ENCODE measurements around the gene TMUB2.

The TMUB2 gene

DNA sequence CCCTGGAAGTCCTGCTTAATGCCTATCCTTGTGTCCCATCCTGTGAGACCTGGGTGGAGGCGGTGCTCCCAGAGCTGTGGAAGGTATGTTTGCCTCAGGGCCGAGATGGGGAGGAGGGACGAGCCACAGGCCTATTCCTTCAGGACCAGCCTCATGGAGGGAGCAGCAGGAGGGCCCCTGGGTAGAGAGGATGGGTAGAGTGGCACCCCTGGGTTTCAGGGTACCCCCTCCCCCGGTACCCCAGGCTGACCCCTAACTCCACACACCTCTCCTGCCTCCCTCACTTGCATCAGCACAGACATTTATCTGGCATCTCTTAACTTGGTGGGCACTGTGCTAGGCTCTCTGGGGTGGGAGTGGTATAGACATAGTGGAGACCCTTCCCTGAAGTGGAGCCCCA lies 9.1 kb upstream of the TMUB2 start:
- Histone ChIP-seq H3K9me3 (ENCODE audit: control insufficient read depth, insufficient read depth, low read length) (no peaks in the 10 kb centered on the region), H3K4me3 (ENCODE audit: low read length) (no peak overlapping the region), H3K27me3 (ENCODE audit: control insufficient read depth, insufficient read depth, low read length) (no peaks in the 10 kb centered on the region), H3K36me3 (ENCODE audit: control insufficient read depth, insufficient read depth, low read length) (peaks cover 24% of the 10 kb centered on the region), H3K4me1 (ENCODE audit: control insufficient read depth, insufficient read depth, low read length) (no peaks in the 10 kb centered on the region), H3K27ac (ENCODE audit: low read length) (no peak overlapping the region)
- DNase-seq (ENCODE audit: low read depth, low spot score), result no peak
- WGBS (ENCODE audit: insufficient coverage, insufficient read length), result no CpG with 5 or more reads among the region's 4 CpGs

DNA sequence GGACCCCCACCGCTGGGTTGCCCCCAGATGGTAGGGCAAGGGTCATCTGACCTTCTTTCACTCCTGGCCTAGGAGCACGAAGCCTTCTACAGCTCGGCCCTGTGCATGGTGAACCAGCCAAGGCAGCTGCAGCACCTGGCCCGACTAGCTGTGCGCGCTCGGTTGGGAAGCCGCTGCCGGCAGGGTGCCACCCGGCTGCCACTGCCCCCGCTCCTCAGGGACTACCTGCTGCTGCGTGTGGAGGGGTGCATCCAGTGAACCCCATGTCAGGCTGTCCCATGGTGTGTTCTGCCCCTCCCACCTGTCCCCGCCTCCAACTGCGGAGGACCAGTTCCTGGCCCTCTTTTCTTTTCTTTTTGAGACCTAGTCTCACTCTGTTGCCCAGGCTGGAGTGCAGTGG lies 8.6 kb upstream of the TMUB2 start:
- no peak for DNase-seq (ENCODE audit: low read depth, low spot score)
- Histone ChIP-seq H3K4me1 (ENCODE audit: control insufficient read depth, insufficient read depth, low read length) (no peaks in the 10 kb centered on the region), H3K4me3 (ENCODE audit: low read length) (no peak overlapping the region), H3K27ac (ENCODE audit: low read length) (no peak overlapping the region), H3K36me3 (ENCODE audit: control insufficient read depth, insufficient read depth, low read length) (peaks cover 26% of the 10 kb centered on the region), H3K9me3 (ENCODE audit: control insufficient read depth, insufficient read depth, low read length) (no peaks in the 10 kb centered on the region), H3K27me3 (ENCODE audit: control insufficient read depth, insufficient read depth, low read length) (no peaks in the 10 kb centered on the region)
- WGBS (ENCODE audit: insufficient coverage, insufficient read length), result no CpG with 5 or more reads among the region's 14 CpGs

DNA sequence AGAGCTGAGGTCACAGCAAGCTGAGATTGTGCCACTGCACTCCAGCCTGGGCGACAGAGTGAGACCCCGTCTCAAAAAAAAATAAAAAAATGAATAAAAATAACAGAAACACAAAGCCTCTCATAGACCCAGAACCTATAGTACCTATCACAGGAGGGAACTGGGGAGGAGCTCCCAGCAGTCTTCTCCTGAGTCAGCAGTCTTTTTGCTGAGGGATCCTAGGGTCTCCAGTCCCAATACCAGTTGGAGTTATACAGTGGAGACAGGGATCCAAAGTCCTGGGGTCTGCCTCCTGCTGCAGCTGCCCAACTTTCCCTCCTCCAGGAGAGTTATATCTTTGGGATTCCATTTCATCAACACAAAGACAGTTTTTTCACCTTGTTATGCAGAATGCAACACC lies 3.7 kb upstream of the TMUB2 start:
- DNase-seq (ENCODE audit: low read depth, low spot score), result no peak
- Histone ChIP-seq H3K36me3 (ENCODE audit: control insufficient read depth, insufficient read depth, low read length) (peaks cover 20% of the 10 kb centered on the region), H3K27me3 (ENCODE audit: control insufficient read depth, insufficient read depth, low read length) (no peaks in the 10 kb centered on the region), H3K4me3 (ENCODE audit: low read length) (no peak overlapping the region), H3K27ac (ENCODE audit: low read length) (no peak overlapping the region), H3K4me1 (ENCODE audit: control insufficient read depth, insufficient read depth, low read length) (no peaks in the 10 kb centered on the region), H3K9me3 (ENCODE audit: control insufficient read depth, insufficient read depth, low read length) (no peaks in the 10 kb centered on the region)
- WGBS (ENCODE audit: insufficient coverage, insufficient read length), result no CpG with 5 or more reads among the region's 2 CpGs

DNA sequence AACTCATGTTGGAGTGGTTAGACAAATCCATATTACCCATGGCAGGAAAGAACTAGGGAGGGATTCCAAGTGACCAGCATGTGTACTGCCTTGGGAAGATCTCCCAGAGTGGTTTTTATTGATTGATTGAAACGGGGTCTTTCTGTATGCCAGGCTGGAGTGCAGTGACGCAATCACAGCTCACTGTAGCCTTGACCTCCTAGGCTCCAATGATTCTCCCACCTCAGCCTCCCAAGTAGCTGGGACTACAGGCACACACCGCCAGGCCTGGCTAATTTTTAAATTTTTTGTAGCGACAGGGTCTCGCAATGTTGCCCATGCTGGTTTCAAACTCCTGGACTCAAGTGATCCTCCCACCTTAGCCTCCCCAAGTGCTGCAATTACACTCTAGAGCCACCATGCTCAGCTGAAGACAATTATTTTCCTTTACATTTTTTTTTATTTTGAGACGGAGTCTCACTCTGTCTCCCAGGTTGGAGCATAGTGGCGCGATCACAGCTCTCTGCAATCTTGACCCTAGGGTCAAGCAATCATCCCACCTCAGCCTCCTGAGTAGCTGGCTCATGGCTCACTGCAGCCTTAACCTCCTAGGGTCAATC lies 2.5 kb upstream of the TMUB2 start:
- Histone ChIP-seq H3K9me3 (ENCODE audit: control insufficient read depth, insufficient read depth, low read length) (no peaks in the 10 kb centered on the region), H3K27ac (ENCODE audit: low read length) (no peak overlapping the region), H3K4me3 (ENCODE audit: low read length) (no peak overlapping the region), H3K36me3 (ENCODE audit: control insufficient read depth, insufficient read depth, low read length) (peaks cover 16% of the 10 kb centered on the region), H3K4me1 (ENCODE audit: control insufficient read depth, insufficient read depth, low read length) (no peaks in the 10 kb centered on the region), H3K27me3 (ENCODE audit: control insufficient read depth, insufficient read depth, low read length) (no peaks in the 10 kb centered on the region)
- no CpG with 5 or more reads among the region's 8 CpGs for WGBS (ENCODE audit: insufficient coverage, insufficient read length)
- DNase-seq (ENCODE audit: low read depth, low spot score), result no peak

DNA sequence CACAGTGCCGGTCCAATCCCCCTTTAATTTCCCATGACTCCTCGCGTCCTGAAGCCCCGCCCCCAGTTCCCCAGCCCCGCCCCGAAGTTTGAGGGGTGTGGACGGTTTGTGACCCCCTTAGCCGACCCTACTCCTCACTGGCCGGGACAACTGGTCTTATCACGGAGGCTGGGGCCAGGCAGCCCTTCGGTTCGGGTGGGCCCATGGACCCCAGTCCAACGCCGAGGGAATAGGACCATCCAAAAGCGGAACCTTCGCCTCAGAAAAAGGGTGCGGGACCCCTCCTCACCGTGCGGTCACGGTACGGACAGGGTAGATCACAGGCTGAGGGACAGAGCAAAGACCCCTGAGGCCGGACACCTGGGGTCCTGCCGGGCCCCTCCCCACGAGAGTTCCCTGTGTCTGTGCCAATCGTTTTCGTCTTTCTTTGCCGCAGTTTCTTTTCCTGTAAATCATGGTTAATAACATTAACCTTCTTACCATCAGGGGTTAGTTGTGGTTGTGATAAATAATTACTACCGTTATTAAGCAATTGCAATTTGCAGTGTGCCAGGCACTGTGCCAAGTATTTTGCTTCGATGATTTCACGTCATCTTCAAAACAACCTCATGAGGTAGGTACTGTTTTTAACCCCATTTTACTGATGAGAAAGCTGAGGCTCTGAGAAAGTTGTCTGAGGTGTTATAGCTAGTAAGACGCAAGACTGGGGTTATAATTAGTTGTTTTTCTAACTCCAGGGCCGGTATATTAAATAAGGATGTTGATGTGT lies 543 bp downstream of the TMUB2 start:
- Histone ChIP-seq H3K27me3 (ENCODE audit: control insufficient read depth, insufficient read depth, low read length) (no peaks in the 10 kb centered on the region), H3K4me3 (ENCODE audit: low read length) (peak overlapping the region; percentile 66), H3K27ac (ENCODE audit: low read length) (no peak overlapping the region), H3K4me1 (ENCODE audit: control insufficient read depth, insufficient read depth, low read length) (no peaks in the 10 kb centered on the region), H3K9me3 (ENCODE audit: control insufficient read depth, insufficient read depth, low read length) (no peaks in the 10 kb centered on the region), H3K36me3 (ENCODE audit: control insufficient read depth, insufficient read depth, low read length) (peaks cover 12% of the 10 kb centered on the region)
- WGBS (ENCODE audit: insufficient coverage, insufficient read length), result no CpG with 5 or more reads among the region's 32 CpGs
- no peak for DNase-seq (ENCODE audit: low read depth, low spot score)

DNA sequence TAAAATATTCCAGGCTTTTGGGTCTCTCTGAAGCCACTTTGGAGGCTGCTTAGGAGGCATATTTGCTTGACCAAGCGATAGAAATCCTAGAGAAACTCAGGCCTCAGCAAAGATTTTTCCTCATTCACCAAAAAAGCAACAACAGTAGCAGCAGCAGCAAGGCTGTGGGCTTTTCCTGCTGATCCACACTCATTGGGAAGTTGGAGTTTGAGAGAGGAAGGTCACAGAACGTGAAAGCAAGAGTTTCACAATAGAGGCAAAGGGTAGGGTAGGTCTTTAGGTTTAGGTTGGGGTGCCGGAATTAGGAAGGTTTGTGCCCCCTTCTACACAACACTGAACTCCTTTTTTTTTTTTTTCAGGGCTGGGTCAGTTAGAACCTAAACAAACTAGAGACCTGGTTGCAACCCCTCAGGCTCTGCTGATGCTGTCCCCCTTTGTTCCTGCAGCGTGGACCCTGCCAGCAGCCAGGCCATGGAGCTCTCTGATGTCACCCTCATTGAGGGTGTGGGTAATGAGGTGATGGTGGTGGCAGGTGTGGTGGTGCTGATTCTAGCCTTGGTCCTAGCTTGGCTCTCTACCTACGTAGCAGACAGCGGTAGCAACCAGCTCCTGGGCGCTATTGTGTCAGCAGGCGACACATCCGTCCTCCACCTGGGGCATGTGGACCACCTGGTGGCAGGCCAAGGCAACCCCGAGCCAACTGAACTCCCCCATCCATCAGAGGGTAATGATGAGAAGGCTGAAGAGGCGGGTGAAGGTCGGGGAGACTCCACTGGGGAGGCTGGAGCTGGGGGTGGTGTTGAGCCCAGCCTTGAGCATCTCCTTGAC lies 2.0 kb downstream of the TMUB2 start:
- Histone ChIP-seq H3K4me1 (ENCODE audit: control insufficient read depth, insufficient read depth, low read length) (peaks cover 3% of the 10 kb centered on the region; the same call in 1 of the 2 replicates), H3K4me3 (ENCODE audit: low read length) (no peak overlapping the region), H3K36me3 (ENCODE audit: control insufficient read depth, insufficient read depth, low read length) (peaks cover 6% of the 10 kb centered on the region), H3K27ac (ENCODE audit: low read length) (no peak overlapping the region), H3K9me3 (ENCODE audit: control insufficient read depth, insufficient read depth, low read length) (no peaks in the 10 kb centered on the region), H3K27me3 (ENCODE audit: control insufficient read depth, insufficient read depth, low read length) (no peaks in the 10 kb centered on the region)
- no peak for DNase-seq (ENCODE audit: low read depth, low spot score)
- WGBS (ENCODE audit: insufficient coverage, insufficient read length), result no CpG with 5 or more reads among the region's 12 CpGs

DNA sequence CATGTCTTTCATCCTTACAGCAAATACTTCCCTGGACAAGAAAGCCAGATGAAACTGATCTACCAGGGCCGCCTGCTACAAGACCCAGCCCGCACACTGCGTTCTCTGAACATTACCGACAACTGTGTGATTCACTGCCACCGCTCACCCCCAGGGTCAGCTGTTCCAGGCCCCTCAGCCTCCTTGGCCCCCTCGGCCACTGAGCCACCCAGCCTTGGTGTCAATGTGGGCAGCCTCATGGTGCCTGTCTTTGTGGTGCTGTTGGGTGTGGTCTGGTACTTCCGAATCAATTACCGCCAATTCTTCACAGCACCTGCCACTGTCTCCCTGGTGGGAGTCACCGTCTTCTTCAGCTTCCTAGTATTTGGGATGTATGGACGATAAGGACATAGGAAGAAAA lies 3.7 kb downstream of the TMUB2 start:
- H3K27ac ChIP-seq (ENCODE audit: low read length), result no peak overlapping the region
- DNase-seq (ENCODE audit: low read depth, low spot score), result no peak

DNA sequence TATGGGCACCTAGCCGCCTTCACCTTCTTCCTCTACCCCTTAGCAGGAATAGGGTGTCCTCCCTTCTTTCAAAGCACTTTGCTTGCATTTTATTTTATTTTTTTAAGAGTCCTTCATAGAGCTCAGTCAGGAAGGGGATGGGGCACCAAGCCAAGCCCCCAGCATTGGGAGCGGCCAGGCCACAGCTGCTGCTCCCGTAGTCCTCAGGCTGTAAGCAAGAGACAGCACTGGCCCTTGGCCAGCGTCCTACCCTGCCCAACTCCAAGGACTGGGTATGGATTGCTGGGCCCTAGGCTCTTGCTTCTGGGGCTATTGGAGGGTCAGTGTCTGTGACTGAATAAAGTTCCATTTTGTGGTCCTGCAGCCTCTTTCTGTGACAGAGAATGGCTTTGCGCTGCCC lies 4.6 kb downstream of the TMUB2 start:
- H3K9me3 ChIP-seq (ENCODE audit: control insufficient read depth, insufficient read depth, low read length), result no peaks in the 10 kb centered on the region
- H3K27ac ChIP-seq (ENCODE audit: low read length), result no peak overlapping the region
- peaks cover 22% of the 10 kb centered on the region for H3K36me3 ChIP-seq (ENCODE audit: control insufficient read depth, insufficient read depth, low read length)
- no peaks in the 10 kb centered on the region for H3K27me3 ChIP-seq (ENCODE audit: control insufficient read depth, insufficient read depth, low read length)
- no peak for DNase-seq (ENCODE audit: low read depth, low spot score)
- no CpG with 5 or more reads among the region's 5 CpGs for WGBS (ENCODE audit: insufficient coverage, insufficient read length)
- no peak overlapping the region for H3K4me3 ChIP-seq (ENCODE audit: low read length)
- peaks cover 3% of the 10 kb centered on the region; the same call in 1 of the 2 replicates for H3K4me1 ChIP-seq (ENCODE audit: control insufficient read depth, insufficient read depth, low read length)

More for the DNA sequence above, 3.7 kb downstream of the TMUB2 start:
- Histone ChIP-seq H3K4me3 (ENCODE audit: low read length) (no peak overlapping the region), H3K4me1 (ENCODE audit: control insufficient read depth, insufficient read depth, low read length) (peaks cover 3% of the 10 kb centered on the region; the same call in 1 of the 2 replicates), H3K9me3 (ENCODE audit: control insufficient read depth, insufficient read depth, low read length) (no peaks in the 10 kb centered on the region), H3K36me3 (ENCODE audit: control insufficient read depth, insufficient read depth, low read length) (peaks cover 22% of the 10 kb centered on the region), H3K27me3 (ENCODE audit: control insufficient read depth, insufficient read depth, low read length) (no peaks in the 10 kb centered on the region)
- WGBS (ENCODE audit: insufficient coverage, insufficient read length), result no CpG with 5 or more reads among the region's 10 CpGs

DNA sequence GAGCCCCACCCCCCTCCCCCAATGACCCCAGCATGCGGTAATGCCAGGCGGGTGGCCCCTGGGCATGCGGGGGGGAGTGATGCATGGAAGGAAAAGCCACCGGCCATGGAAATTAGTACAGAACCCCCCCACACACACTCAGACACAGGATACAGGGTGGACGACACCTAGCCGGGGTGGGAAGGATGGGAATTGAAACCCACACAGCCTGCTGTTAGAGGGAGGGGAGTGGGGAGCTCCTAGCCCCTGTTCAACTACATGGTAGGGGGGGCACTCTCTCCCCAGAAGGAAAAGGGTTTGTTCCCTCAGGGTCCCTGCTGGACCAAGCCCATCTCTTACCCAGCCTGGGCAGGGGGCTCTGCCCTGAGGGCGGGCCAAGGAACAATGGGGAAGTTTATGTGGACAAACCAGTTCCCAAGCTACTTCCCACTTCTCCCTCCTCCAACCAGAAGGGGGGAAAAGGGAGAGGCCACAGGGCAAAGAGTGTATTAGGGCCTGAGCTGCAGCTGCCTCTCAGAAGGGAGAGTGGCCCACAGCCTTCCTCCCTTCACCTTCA lies 5.2 kb downstream of the TMUB2 start:
- no CpG with 5 or more reads among the region's 7 CpGs for WGBS (ENCODE audit: insufficient coverage, insufficient read length)
- Histone ChIP-seq H3K27me3 (ENCODE audit: control insufficient read depth, insufficient read depth, low read length) (no peaks in the 10 kb centered on the region), H3K9me3 (ENCODE audit: control insufficient read depth, insufficient read depth, low read length) (no peaks in the 10 kb centered on the region), H3K36me3 (ENCODE audit: control insufficient read depth, insufficient read depth, low read length) (peaks cover 24% of the 10 kb centered on the region), H3K4me1 (ENCODE audit: control insufficient read depth, insufficient read depth, low read length) (peaks cover 3% of the 10 kb centered on the region; the same call in 1 of the 2 replicates), H3K4me3 (ENCODE audit: low read length) (no peak overlapping the region), H3K27ac (ENCODE audit: low read length) (no peak overlapping the region)
- no peak for DNase-seq (ENCODE audit: low read depth, low spot score)

DNA sequence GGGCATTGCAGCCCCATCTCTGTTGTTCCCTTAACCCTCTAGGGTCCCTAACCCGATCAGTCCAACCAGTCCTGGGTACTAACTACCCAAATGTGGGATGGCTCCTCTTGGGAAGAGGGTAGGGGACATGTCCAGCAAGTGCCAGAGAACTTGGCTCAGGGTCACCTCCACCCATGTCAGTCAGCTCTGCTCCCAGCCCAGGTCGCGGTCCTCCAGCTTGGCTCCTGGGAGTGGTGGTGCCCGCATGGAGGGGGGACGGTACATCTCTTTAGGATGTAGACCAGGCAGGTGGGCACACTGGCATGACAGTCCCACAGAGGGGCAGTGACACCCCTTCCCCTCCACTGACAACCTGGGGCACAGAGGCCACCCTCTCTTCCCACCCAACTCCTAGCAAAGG lies 6.0 kb downstream of the TMUB2 start:
- WGBS (ENCODE audit: insufficient coverage, insufficient read length), result no CpG with 5 or more reads among the region's 5 CpGs
- H3K9me3 ChIP-seq (ENCODE audit: control insufficient read depth, insufficient read depth, low read length), result no peaks in the 10 kb centered on the region
- H3K4me3 ChIP-seq (ENCODE audit: low read length), result no peak overlapping the region
- H3K27me3 ChIP-seq (ENCODE audit: control insufficient read depth, insufficient read depth, low read length), result no peaks in the 10 kb centered on the region
- peaks cover 3% of the 10 kb centered on the region; the same call in 1 of the 2 replicates for H3K4me1 ChIP-seq (ENCODE audit: control insufficient read depth, insufficient read depth, low read length)
- no peak for DNase-seq (ENCODE audit: low read depth, low spot score)
- H3K27ac ChIP-seq (ENCODE audit: low read length), result no peak overlapping the region
- H3K36me3 ChIP-seq (ENCODE audit: control insufficient read depth, insufficient read depth, low read length), result peaks cover 27% of the 10 kb centered on the region
